GM21576 (cell line): Measurements from ENCODE around the gene BANF1.
"Not testable (repeated sequence)": the region's sequence is repeated elsewhere in the genome, so short reads cannot be mapped to it uniquely, and the experiment has no call there.

ENCODE experiments used
- ATAC-seq: cut with Tn5 transposase; IDR thresholded peaks from one replicate; pipeline ENCODE4 v1.9.1; 2021; ENCODE audit warnings: mild to moderate bottlenecking, moderate library complexity; ENCODE audit not compliant: unreplicated experiment

BANF1 gene

DNA sequence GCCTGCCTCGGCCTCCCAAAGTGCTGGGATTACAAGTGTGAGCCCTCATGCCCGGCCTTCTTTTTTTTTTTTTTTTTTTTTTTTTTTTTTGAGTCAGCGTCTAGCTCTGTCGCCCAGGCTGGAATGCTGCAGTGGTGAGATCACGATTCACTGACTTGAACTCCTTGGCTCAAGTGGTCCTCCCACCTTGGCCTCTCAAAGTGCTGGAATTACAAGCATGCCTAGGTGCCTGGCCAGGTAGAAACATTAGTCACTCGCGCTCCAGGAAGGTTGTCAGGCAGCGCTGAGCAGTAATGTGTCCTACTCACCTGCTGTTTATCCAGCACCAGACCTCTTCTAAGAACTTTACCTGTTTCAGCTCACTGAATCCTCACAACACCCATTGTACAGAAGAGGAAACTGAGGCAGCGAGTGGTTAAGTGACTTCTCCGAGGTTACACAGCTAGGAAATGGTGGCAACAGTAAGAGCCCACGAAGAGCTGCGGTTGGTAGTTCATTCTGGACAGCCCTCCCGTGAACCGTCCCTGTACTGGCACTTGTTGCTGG lies 9.0 kb downstream of the BANF1 start:
- no peak for ATAC-seq

DNA sequence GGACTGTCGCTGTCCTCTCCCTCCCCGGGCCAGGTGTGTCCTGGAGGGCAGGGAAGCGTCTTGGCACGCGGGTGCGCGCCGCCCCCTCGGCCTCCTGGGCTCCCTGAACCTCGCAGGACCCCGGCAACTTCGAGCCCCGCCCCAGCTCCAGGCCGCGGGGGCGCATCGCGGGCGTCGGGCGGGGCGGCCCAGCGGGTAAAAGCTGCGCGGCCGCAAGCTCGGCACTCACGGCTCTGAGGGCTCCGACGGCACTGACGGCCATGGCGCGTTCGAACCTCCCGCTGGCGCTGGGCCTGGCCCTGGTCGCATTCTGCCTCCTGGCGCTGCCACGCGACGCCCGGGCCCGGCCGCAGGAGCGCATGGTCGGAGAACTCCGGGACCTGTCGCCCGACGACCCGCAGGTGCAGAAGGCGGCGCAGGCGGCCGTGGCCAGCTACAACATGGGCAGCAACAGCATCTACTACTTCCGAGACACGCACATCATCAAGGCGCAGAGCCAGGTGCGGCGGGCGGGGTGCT lies 9.5 kb downstream of the BANF1 start, which contains the start of gene CST6:
TSS of gene CST6 (plus strand) at position 224 of the 519 bp plus-strand sequence. CDS start at position 261, 37 bp downstream.
- ATAC-seq = no peak

DNA sequence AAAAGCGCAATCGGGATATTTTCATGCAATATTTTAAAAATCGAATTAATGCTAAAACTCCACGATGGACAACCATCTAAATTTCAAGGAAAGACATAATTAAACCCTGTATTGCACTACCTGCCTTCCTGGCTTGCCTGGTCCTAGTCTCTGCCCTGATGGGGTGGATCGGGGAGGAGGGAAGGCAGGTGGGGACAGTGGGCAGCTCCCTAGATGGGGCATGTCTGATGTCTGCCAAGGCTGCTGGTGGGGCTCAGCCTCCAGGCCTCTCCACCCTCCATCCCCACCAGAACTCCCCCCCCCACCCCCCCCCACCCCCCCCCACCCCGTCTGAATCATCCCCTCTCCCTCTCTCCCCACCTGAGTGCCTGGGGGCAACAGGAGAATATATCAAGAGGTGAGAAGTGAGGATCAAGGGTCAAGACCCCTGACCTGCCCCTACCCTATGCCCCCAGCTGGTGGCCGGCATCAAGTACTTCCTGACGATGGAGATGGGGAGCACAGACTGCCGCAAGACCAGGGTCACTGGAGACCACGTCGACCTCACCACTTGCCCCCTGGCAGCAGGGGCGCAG lies 10.2 kb downstream of the BANF1 start:
- ATAC-seq = no peak

DNA sequence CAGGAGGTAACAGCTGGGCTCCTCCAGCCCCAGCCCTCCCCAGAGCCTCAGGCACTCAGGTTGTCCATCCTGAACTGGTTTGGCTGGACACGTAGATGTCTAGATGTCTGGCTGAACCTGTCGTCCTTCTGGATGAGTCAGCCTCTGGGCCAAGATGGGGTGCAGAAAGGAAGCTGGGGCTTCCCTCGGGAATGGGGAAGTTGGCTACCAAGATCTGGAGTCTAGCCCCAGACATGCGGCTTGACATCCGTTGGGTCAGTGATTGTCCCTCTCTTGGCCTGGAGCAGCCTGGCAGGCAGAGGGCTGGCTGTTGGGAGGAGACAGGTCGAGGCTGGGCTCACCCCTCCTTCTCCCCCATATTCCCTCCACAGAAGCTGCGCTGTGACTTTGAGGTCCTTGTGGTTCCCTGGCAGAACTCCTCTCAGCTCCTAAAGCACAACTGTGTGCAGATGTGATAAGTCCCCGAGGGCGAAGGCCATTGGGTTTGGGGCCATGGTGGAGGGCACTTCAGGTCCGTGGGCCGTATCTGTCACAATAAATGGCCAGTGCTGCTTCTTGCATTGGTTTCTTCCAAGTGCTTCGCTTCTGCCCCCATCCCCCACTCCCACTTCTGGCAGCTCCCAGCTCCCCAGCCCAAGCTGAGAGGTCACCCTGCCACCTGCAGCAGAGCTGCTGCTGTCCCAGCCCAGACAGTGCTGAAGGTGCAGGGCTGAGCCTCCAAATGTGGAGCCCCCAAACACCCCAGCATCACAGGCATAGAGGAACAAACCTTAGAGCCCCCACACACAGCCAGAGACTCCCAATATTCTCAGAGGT lies 10.9 kb downstream of the BANF1 start:
- no peak for ATAC-seq

DNA sequence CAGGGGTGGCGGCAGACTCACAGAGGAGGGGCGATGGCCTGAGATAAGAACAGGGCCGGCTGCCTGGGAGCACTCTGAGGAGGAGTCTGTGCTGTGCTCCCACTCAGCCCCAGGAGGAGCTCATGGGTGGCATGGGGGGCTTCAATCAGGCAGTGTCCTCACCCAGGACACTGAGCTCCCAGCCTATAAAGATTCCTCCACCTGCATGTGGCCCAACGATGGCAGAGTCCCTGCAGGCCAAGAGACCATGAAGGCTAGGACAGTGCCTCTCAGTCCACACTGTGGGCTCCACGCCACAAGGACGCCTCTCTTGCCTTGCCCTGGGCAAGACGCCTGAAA lies 11.4 kb downstream of the BANF1 start:
- ATAC-seq = no peak

DNA sequence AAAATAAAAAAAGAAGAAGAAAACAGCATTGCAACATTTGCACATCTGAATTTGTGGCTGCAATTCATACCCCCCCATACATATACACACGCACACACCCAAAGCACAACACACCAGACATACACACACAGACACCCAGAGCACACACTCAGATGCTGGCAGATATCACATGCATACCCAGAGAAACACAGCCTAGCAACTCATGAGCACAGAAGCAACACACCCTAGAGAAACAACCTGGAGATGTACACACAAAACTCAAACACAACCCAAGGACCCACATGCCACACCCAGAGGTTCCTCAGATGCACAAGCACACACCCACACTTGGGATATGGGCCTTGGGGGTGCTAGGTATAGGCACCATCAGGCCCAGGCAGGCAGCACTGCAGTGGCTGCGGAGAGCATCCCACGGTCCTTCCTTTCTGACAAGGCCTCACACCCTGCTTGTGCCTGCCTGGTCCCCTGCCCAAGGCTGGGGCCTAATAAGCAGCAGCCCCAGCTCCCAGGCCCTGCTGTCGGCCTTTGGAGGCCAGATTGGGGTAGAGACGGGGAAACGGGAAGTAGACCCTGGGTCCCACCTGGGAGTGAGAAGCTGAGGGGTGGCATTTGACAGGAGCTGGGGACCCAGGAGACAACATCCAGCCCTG lies 12.6 kb downstream of the BANF1 start:
- no peak for ATAC-seq

DNA sequence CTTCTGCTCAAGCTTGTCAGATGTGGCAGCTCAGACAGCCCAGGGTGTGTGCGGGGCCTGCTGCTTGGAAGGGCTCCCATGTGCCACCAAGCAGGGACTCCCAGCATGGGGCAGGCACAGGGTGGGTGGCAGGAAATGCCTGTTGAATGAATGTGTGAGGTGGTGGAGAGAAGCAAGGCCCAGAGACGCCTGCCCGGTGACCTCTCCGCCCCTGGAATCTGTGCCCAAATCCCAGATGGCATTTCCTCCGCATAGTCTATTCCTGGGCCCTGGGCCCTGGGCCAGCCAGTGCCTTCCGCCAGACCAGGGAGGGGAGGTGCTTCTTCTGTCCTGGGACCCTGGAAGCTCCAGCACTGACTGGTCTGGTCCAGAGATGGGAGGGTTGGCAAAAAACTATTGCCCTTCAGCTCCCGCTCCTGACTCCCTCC lies 13.2 kb downstream of the BANF1 start:
- ATAC-seq = no peak

DNA sequence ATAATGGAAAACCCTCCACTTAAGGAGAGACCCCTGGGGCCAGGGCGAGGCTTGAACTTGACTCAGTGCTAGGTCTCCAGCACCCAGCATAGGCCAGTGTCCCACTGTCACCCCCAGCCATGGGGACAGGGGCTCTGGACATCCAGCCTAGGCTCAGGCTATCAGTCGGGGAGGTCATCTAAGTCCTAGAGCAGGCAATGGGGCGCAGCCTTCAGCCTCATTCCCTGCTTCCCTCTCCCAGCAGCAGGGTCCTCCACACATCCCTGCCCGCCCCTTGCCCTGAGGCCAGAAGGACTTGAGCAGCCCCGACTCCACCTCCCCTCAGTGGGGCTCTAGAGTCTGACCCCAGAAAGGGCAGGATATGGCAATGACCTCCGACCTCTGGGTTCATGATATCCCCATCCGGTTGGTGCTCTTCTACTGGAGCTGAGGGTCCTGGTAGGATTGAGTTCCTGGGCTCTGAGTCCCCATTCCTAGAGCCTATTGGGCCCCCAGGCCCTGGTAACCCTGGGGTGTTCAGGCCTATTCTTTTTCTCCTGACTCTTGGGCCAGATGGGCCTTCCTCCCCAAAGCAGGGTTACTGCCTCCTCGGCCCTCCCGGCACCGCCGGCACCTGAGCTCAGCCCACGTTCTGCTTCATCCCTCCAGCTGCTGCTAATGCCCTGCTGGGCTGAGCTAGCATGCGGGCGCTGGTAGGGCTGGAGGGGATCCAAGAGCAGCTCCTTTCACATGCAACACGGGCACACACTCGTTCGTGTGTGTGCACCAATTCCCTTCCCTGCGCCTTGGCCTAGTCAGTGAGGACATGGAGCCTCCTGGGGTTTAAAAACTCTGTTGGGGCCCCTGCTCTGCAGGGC lies 13.9 kb downstream of the BANF1 start:
- no peak for ATAC-seq

DNA sequence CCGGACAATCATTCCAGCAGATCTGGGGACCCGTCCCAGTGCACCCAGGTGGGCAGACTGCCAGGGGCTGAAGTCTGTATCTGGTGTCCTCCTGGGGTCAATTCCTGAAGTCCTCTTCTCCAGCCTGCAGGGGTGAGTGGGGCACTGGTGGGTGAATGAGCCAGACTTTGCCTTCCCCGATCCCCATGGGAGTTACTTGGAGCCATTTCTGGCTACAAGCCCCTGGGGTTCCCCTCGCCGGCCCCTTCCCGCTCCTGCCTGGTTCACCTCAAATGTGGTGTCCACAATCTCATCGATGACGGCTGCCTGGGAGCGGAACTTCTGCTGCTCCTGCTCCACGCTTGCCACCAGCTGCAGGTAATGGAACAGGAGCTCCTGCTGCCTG lies 14.5 kb downstream of the BANF1 start:
- no peak for ATAC-seq

DNA sequence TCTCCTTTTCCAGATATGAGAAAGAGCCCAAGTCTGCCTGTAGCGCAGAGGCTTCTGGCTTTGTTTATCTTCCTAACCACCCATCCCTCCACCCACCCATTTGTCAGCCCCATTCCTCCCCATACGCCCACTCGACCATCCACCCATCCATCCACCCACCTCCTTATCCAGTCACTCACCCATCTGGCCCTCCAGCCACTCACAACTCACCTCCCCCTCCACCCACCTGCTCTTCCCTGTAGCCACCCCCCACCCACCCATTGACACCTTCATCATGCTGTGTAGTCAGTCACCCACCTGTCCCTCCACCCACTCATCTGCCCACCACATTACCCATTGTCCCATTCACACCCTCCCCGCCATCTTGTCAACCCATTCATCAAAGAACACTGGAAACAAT lies 15.0 kb downstream of the BANF1 start:
- no peak for ATAC-seq

DNA sequence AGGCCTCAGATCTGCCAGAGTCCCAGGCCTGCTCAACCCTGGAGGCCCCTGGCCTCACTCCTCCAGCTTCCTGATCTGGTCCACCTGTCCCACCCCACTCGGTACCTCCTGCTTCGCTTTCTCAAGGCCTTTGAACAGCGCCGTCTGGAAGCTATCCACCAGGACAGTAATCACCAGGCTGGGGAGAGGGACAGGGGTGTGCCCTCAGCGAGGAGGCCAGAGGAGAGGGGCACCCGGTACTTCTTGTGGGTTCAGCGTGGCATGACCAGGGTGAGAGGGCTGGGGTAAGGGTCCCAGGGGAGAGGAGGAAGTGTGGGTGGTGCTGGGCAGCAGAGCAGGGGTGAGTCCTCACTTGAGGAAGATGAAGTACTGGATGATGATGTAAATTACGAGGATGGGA lies 17.9 kb downstream of the BANF1 start:
- ATAC-seq = no peak

DNA sequence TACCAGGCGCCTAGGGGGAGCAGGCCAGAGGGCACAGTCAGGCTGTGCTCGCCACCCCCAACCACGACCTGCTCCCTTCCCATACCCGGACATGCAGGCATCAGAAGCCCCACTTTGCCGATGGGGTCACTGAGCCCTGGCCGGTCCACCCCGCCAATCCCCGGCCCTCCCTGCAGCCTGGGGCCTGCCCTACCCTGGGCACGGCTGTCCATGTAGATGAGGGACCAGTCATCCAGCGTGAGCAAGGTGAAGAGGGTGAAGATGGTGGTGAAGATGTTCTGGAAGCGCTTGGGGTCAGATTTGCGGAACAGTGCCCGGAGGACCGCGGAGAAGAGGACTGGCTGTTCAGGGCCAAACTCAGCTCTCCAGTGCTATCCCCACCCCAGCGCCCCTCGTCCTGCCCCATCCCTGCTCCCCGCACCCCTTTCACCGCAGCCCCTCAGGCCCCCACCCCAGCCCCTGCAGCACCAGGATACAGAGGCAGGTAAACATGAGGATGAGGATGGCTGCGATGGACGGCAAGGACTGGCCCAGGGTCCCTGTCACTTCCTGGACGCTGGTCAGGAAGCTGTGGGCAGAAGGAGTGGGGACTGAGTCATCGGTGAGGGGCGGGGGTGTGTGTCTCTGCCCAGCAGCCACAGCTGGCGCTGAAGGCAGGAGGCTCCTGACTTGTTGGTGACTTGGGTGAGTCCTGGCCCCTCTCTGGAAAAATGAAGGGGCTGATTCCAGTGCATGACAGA lies 18.5 kb downstream of the BANF1 start:
- no peak for ATAC-seq

DNA sequence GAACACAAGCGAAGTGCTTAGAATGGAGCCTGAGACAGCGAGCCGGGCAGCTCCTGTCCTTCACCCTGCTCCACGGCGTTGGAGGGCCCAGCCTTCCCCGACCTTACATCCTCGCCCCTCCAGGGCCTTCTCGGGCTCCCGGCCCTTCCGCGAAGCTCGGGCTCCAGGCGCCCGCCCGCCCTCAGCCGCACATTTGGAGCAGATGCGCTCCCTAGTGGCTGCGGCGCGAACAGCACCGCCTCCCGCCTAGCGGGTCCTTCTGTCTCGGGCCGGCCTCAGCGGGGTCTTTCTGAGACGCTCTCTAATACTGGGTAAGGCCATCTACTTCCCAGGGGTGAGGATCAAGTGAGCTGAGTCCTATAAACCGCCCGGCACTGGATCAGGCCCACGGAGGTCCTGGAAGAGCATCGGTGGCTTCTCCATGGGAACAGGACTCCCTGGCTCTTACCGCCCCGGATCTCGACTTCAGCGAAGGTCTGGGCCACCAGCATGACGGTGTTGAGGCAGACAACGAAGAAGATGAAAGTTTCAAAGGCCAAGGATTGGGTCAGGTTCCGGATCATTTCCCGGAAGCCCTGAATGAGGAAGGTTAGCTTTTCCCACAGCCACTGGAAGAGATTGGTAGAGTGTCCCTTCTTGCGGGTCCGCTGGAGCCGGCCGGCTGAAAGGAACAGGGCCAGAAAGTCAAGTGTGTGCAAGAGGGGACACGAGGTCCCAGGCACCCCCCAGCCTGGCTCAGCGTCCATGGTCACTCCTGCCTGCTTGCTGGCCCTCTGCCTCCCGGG lies 20.3 kb downstream of the BANF1 start:
- no peak for ATAC-seq

DNA sequence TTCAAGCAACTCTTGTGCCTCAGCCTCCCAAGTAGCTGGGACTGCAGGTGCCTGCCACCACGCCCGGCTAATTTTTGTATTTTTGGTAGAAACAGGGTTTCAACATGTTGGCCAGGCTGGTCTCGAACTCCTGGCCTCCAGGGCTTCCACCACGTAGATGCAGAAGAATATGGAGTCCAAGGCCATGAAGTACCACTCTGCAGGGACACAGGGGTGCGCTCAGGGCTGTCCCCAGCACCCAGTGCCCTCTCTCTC lies 20.8 kb downstream of the BANF1 start:
- not testable (repeated sequence) for ATAC-seq

DNA sequence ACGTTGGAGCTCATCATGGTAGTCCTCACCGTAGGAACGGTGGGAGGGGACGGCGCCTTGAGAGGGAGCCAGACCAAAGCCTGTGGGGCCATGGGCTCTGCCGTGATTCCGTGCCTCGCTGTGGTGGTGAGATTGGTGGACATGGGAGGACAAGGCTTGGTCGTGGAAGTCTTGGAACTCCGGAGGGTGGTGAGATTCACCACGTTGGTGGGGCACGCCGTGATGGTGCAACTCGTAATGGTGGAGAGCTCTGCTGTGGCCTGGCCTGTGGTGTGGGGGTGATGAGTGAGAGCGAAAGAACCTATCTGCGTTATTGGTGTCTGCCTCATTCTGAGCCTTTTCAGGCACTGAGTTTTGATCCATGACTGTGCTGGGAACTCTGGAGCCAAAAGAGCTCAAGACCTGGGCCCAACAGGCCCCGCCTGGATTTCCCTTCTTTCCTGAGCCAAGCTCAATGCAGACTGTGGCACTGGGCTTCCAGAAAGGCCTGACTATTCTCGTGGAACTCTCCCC lies 23.8 kb downstream of the BANF1 start, which contains the start of gene CATSPER1:
TSS of gene CATSPER1 (minus strand) at position 463 of the 513 bp plus-strand sequence. CDS start at position 363, 100 bp downstream.
- ATAC-seq = no peak

DNA sequence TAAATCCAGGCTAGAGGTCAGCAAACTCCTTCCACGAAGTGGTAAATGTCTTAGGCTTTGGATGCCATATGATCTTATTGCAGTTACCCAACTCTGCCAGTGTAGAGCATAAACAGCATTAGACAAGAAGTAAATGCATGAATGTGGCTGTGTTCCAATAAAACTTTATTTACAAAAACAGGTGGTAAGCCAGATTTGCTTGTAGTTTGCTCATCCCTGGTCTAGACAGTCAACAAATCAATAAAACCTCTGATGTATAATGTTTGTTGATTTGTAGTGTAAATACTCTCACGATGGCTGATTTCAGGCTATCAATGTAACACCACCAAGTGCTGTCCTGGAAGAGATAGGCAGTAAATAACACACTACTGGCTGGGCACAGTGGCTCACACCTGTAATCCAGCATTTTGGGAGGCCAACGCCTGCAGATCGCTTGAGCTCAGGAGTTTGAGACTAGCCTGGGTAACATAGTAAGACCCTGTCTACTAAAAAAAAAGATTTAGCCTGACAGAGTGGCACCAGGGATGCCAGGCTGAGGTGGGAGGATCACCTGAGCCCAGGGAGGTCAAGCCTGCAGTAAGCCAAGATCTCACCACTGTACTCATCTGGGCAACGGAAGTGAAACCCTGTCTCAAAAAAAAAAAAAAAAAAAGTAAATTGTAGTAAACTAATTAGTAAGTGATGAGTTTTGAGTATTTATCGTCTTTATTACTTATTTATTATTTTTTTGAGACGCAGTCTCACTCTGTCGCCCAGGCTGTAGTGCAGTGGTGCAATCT lies 30.8 kb downstream of the BANF1 start:
- no peak for ATAC-seq

DNA sequence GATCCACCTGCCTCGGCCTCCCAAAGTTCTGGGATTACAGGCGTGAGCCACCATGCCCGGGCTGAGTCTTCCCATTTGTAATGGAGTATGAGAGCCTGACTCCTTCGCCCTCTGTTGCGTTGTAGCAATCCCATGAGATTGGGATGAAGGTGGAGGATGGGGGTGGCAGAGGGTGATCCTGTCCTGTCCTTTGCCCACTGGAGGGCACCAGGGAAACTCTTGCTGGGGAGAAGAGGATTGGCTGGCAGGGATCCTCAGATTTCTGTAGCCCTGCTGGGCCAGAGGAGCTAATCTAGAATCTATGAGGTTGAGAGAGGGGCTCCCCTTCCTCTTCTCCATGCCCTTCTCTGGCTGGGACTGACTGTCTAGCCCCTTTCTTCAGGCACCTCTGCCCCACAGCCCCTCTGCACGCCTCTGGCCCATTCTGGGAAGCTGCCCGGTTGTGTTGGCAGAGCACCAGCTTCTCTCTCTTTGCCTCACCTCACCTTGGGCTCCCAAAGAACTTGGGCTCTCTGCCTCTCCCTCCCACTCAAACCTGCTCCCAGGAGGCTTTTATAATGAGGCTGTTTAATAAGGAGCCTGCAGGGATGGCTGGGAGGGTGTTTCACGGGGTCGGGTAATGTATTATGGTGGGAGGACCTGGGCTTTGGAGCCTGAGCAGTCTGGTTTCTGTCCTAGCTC lies 33.5 kb downstream of the BANF1 start:
- no peak for ATAC-seq

DNA sequence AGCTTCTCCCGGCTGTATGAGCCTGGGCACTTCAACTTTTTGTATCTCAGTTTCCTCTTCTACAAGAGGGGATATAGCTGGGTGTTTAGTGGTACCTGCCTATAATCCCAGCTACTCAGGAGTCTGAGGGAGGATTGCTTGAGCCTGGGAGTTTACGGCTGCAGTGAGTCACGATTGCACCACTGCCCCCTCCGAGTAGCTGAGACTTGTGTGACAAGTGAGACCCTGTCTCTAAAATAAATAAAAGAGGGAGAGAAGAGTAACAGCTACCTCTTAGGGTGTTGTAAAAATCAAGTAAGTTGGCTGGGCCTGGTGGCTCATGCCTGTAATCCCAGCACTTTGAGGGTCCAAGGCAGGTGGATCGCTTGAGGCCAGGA lies 34.0 kb downstream of the BANF1 start:
- no peak for ATAC-seq
